Panc1 (cell line): Measurements from ENCODE around the gene TMOD2. TPM values are rescaled to one million over a fixed set of nuclear protein-coding genes. Genes with fewer than 3 reads are reported as not detected.

Experiments used
- ATAC-seq: fragments of 200-7000 bp; cut with Tn5 transposase; 2 replicates; pipeline ENCODE4 v1.9.1; 2020; ENCODE audit warnings: mild to moderate bottlenecking, moderate library complexity
- BruUV-seq: library from RNA; stranded (reverse); fragments of 400-500 nt; replicated peaks from 2 replicates; lab custom pipeline; 2021; lab: Mats Ljungman, UMichigan
- CTCF ChIA-PET: fragments of 300-600 bp; sonication (Branson Sonifier 250); formaldehyde crosslinking; loops from one replicate; lab custom pipeline; 2022; ENCODE audit warnings: antibody characterized with exemption; lab: Charles Lee
- POLR2A ChIA-PET: fragments of 300-600 bp; sonication (Branson Sonifier 250); formaldehyde crosslinking; loops from one replicate; lab custom pipeline; 2022; ENCODE audit warnings: antibody characterized with exemption; lab: Charles Lee
- DNase-seq: peaks from one replicate; pipeline ENCODE4 v3.0.0-alpha.2; 2010; ENCODE audit warnings: low read depth, low spot score
- H3K27ac ChIP-seq: 2 replicates; pipeline ENCODE4 v1.5.1; 2011; ENCODE audit warnings: mild to moderate bottlenecking, low read length, inconsistent platforms
- H3K27me3 ChIP-seq: fragments of 200-500 bp; sonication (Bioruptor generic); 2 replicates; pipeline ENCODE4 v1.6.0; 2014; ENCODE audit warnings: low read length, inconsistent platforms; ENCODE audit not compliant: control insufficient read depth, insufficient read depth
- H3K36me3 ChIP-seq: fragments of 200-500 bp; sonication (Bioruptor generic); 2 replicates; pipeline ENCODE4 v1.5.1; 2014; ENCODE audit warnings: inconsistent platforms, mild to moderate bottlenecking, low read length, moderate library complexity; ENCODE audit not compliant: control insufficient read depth, insufficient read depth
- H3K4me1 ChIP-seq: 2 replicates; pipeline ENCODE4 v1.5.1; 2011; ENCODE audit warnings: inconsistent platforms, mild to moderate bottlenecking, low read length, moderate library complexity; ENCODE audit not compliant: control insufficient read depth, insufficient read depth
- H3K4me3 ChIP-seq, 2 experiments: 2 replicates each; pipeline ENCODE4 v1.5.1; 2011 to 2012; ENCODE audit warnings: low read depth in 2 of 2, low read length in 2 of 2, mild to moderate bottlenecking in 2 of 2, inconsistent platforms in 1 of 2, moderate library complexity in 1 of 2
- H3K9me3 ChIP-seq: fragments of 200-500 bp; sonication (Bioruptor generic); 2 replicates; pipeline ENCODE4 v1.5.1; 2014; ENCODE audit warnings: low read depth, mild to moderate bottlenecking, inconsistent platforms, low read length, moderate library complexity; ENCODE audit not compliant: control insufficient read depth, insufficient read depth
- POLR2AphosphoS5 ChIP-seq: IDR thresholded peaks from 2 replicates; pipeline ENCODE4 v1.6.1; 2012; ENCODE audit warnings: mild to moderate bottlenecking, low read depth, low read length, moderate library complexity
- SIN3A ChIP-seq: IDR thresholded peaks from 2 replicates; pipeline ENCODE4 v1.6.1; 2012; ENCODE audit warnings: low read depth, mild to moderate bottlenecking, low read length, moderate library complexity, borderline replicate concordance; ENCODE audit not compliant: insufficient read depth
- TCF7L2 ChIP-seq: IDR thresholded peaks from 2 replicates; pipeline ENCODE4 v1.6.1; 2011; ENCODE audit warnings: mild to moderate bottlenecking, low read depth, low read length, inconsistent platforms
- in situ Hi-C: cut with HindIII; loops from 2 replicates; pipeline ENCODE4 v1.10.0; 2016; ENCODE audit warnings: low sequenced_read_pairs, low pct_unique_long_range_greater_than_20kb
- intact Hi-C: fragments of 100-400 bp; cut with micrococcal nuclease; formaldehyde crosslinking; loops from one replicate; pipeline ENCODE4 v1.10.0; 2022; ENCODE audit not compliant: unreplicated experiment
- total RNA-seq: library from RNA; stranded (reverse); gene quantifications from one replicate; pipeline ENCODE4 v1.2.1, GENCODE V29; 2021; ENCODE audit not compliant: unreplicated experiment
- TF ChIP-seq, protein P1 (sequence below): fragments of 450-650 bp; IDR thresholded peaks from 2 replicates; pipeline ENCODE4 v1.5.1; 2017; ENCODE audit warnings: mild to moderate bottlenecking
- TF ChIP-seq, protein P2 (sequence below), 2 experiments: IDR thresholded peaks; 2 replicates each; pipeline ENCODE4 v1.6.1; 2011 to 2012; ENCODE audit warnings: low read depth in 2 of 2, control low read depth in 1 of 2, low read length in 1 of 2, mild to moderate bottlenecking in 1 of 2, moderate library complexity in 1 of 2; ENCODE audit not compliant: insufficient read depth in 1 of 2

Gene TMOD2
- total RNA-seq, 1 experiment from 2014 or later = 1.7 TPM

DNA sequence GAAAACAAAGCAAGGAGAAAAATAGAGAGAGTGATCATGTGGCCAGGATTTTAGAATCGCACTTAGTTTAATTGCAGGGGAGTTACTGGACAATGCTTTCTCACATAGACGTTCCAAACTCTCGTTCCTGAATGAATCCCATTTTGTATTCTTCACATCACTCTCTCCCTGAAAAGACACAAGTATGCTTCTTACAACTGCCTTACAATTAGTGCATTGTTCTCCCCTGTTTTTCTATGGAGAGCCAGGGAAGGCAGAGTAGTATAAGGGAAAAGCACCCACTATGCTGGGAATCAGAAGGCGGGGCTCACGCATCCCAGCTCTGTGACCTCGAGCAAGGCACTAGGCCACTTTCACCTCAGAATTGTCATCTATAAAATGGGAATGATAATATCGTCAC lies 14.4 kb downstream of the TMOD2 start:
- H3K27me3 ChIP-seq = no peaks in the 10 kb centered on the region
- H3K36me3 ChIP-seq = no peaks in the 10 kb centered on the region
- DNase-seq = no peak
- H3K9me3 ChIP-seq = no peaks in the 10 kb centered on the region
- POLR2A ChIA-PET = no interaction called here
- TF ChIP-seq SIN3A (no peak), TCF7L2 (no peak), POLR2AphosphoS5 (no peak)
- TF ChIP-seq, protein P1, sequence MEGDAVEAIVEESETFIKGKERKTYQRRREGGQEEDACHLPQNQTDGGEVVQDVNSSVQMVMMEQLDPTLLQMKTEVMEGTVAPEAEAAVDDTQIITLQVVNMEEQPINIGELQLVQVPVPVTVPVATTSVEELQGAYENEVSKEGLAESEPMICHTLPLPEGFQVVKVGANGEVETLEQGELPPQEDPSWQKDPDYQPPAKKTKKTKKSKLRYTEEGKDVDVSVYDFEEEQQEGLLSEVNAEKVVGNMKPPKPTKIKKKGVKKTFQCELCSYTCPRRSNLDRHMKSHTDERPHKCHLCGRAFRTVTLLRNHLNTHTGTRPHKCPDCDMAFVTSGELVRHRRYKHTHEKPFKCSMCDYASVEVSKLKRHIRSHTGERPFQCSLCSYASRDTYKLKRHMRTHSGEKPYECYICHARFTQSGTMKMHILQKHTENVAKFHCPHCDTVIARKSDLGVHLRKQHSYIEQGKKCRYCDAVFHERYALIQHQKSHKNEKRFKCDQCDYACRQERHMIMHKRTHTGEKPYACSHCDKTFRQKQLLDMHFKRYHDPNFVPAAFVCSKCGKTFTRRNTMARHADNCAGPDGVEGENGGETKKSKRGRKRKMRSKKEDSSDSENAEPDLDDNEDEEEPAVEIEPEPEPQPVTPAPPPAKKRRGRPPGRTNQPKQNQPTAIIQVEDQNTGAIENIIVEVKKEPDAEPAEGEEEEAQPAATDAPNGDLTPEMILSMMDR = no peak
- TF ChIP-seq, protein P2, sequence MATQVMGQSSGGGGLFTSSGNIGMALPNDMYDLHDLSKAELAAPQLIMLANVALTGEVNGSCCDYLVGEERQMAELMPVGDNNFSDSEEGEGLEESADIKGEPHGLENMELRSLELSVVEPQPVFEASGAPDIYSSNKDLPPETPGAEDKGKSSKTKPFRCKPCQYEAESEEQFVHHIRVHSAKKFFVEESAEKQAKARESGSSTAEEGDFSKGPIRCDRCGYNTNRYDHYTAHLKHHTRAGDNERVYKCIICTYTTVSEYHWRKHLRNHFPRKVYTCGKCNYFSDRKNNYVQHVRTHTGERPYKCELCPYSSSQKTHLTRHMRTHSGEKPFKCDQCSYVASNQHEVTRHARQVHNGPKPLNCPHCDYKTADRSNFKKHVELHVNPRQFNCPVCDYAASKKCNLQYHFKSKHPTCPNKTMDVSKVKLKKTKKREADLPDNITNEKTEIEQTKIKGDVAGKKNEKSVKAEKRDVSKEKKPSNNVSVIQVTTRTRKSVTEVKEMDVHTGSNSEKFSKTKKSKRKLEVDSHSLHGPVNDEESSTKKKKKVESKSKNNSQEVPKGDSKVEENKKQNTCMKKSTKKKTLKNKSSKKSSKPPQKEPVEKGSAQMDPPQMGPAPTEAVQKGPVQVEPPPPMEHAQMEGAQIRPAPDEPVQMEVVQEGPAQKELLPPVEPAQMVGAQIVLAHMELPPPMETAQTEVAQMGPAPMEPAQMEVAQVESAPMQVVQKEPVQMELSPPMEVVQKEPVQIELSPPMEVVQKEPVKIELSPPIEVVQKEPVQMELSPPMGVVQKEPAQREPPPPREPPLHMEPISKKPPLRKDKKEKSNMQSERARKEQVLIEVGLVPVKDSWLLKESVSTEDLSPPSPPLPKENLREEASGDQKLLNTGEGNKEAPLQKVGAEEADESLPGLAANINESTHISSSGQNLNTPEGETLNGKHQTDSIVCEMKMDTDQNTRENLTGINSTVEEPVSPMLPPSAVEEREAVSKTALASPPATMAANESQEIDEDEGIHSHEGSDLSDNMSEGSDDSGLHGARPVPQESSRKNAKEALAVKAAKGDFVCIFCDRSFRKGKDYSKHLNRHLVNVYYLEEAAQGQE (IDR thresholded peaks at IDR 0.05; ENCODE audit: insufficient read depth in 1 of 2, low read depth in 2 of 2, low read length in 1 of 2) = no peak
- H3K27ac ChIP-seq = no peak overlapping the region
- H3K4me3 ChIP-seq = no peak overlapping the region
- no peak for ATAC-seq
- H3K4me1 ChIP-seq = no peaks in the 10 kb centered on the region
- in situ Hi-C loops (no loop called here), intact Hi-C loops (no loop called here)
- BruUV-seq = no TSS peak
- CTCF ChIA-PET = no interaction called here

DNA sequence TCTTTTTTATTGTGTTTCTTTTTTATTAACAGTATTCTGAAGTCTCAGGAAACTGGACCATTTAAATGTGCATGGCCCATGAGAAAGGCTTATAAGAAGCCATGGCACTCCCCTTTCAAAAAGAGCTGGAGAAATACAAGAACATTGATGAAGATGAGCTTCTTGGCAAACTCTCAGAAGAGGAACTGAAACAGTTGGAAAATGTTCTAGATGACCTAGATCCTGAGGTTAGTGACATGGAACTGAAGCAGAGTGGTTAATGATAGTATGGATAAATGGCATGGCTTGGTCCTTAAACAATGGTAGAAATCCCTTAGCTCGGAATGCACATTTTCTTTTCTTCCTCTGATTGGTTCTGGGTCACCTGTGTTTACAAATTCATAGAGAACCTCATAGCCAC lies 14.9 kb downstream of the TMOD2 start:
- CTCF ChIA-PET = no interaction called here

More for the DNA sequence above, 14.9 kb downstream of the TMOD2 start:
- ATAC-seq = no peak
- POLR2A ChIA-PET = no interaction called here
- intact Hi-C loops (no loop called here), in situ Hi-C loops (no loop called here)
- H3K27ac ChIP-seq = no peak overlapping the region
- TF ChIP-seq TCF7L2 (no peak), POLR2AphosphoS5 (no peak), SIN3A (no peak)
- TF ChIP-seq, protein P2 (IDR thresholded peaks at IDR 0.05; ENCODE audit: insufficient read depth in 1 of 2, low read depth in 2 of 2, low read length in 1 of 2) = no peak
- TF ChIP-seq, protein P1 = no peak
- H3K4me1 ChIP-seq = no peaks in the 10 kb centered on the region
- no peaks in the 10 kb centered on the region for H3K9me3 ChIP-seq
- no peaks in the 10 kb centered on the region for H3K36me3 ChIP-seq
- H3K4me3 ChIP-seq = no peak overlapping the region
- BruUV-seq = no TSS peak
- no peak for DNase-seq
- no peaks in the 10 kb centered on the region for H3K27me3 ChIP-seq
